ENCODE data around the gene EPN3. TPM values are rescaled to one million over a fixed set of nuclear protein-coding genes. Genes with fewer than 3 reads are reported as not detected.

Gene EPN3
- total RNA-seq, 1 experiment from 2014 or later = 0.09 TPM

- Histone ChIP-seq H3K27me3 (replicated peaks; ENCODE audit: insufficient read depth, low read depth, low read length, poor library complexity) (no peaks in the 10 kb centered on the region), H3K9me3 (ENCODE audit: low read depth, low read length, poor library complexity, severe bottlenecking) (no peaks in the 10 kb centered on the region), H3K36me3 (ENCODE audit: insufficient read depth, low read length, poor library complexity, severe bottlenecking) (no peaks in the 10 kb centered on the region), H3K4me3 (ENCODE audit: low read depth, low read length, poor library complexity, severe bottlenecking) (no peak overlapping the region), H3K27ac (ENCODE audit: low read depth, low read length, poor library complexity, severe bottlenecking) (no peak overlapping the region), H3K4me1 (ENCODE audit: insufficient read depth, low read length, poor library complexity, severe bottlenecking) (peaks cover 5% of the 10 kb centered on the region)
- ChIA-PET POLR2A (ENCODE audit: low non-redundant PET) (no interaction called here), CTCF (interaction anchor here (0.5 to 1.4 kb wide), 6 partner anchors 46 to 144 kb away, joined by 3 to 20 read pairs (median 4); no protein-coding TSS in a partner anchor)
- no peak for DNase-seq (ENCODE audit: low spot score)
- intact Hi-C loops (cut with micrococcal nuclease; ENCODE audit: unreplicated experiment) = loop anchor here (1.0 to 2.0 kb wide), 2 partner anchors 75 to 143 kb away; no protein-coding TSS in a partner anchor
- no TSS peak for BruUV-seq (replicated peaks)
- TF ChIP-seq CTCF (conservative IDR thresholded peaks at IDR 0.05; ENCODE audit: low read depth, low read length) (no peak), EZH2 (IDR thresholded peaks at IDR 0.05; ENCODE audit: borderline replicate concordance, low read depth, low read length, poor library complexity, severe bottlenecking) (no peak)
Measured at GRCh38 chr17:50551433-50551815, 18.9 kb downstream of the EPN3 start.

GRCh38 chr17:50551884-50552283, 19.3 kb downstream of the EPN3 start:
- no peaks in the 10 kb centered on the region for H3K27me3 ChIP-seq (replicated peaks; ENCODE audit: insufficient read depth, low read depth, low read length, poor library complexity)
- TF ChIP-seq CTCF (conservative IDR thresholded peaks at IDR 0.05; ENCODE audit: low read depth, low read length) (no peak), EZH2 (IDR thresholded peaks at IDR 0.05; ENCODE audit: borderline replicate concordance, low read depth, low read length, poor library complexity, severe bottlenecking) (no peak)
- no peak overlapping the region for H3K27ac ChIP-seq (ENCODE audit: low read depth, low read length, poor library complexity, severe bottlenecking)
- POLR2A ChIA-PET (ENCODE audit: low non-redundant PET) = no interaction called here
- no peaks in the 10 kb centered on the region for H3K9me3 ChIP-seq (ENCODE audit: low read depth, low read length, poor library complexity, severe bottlenecking)
- intact Hi-C loops (cut with micrococcal nuclease; ENCODE audit: unreplicated experiment) = loop anchor here (1.0 to 2.0 kb wide), 2 partner anchors 74 to 143 kb away; no protein-coding TSS in a partner anchor
- no peak for DNase-seq (ENCODE audit: low spot score)
- no TSS peak for BruUV-seq (replicated peaks)
- peaks cover 5% of the 10 kb centered on the region for H3K4me1 ChIP-seq (ENCODE audit: insufficient read depth, low read length, poor library complexity, severe bottlenecking)
- no peaks in the 10 kb centered on the region for H3K36me3 ChIP-seq (ENCODE audit: insufficient read depth, low read length, poor library complexity, severe bottlenecking)
- no peak overlapping the region for H3K4me3 ChIP-seq (ENCODE audit: low read depth, low read length, poor library complexity, severe bottlenecking)
- CTCF ChIA-PET = no interaction called here

- H3K4me3 ChIP-seq (ENCODE audit: low read depth, low read length, poor library complexity, severe bottlenecking) = no peak overlapping the region
- intact Hi-C loops (cut with micrococcal nuclease; ENCODE audit: unreplicated experiment) = no loop called here
- no peak for DNase-seq (ENCODE audit: low spot score)
- H3K36me3 ChIP-seq (ENCODE audit: insufficient read depth, low read length, poor library complexity, severe bottlenecking) = no peaks in the 10 kb centered on the region
- H3K9me3 ChIP-seq (ENCODE audit: low read depth, low read length, poor library complexity, severe bottlenecking) = no peaks in the 10 kb centered on the region
- no TSS peak for BruUV-seq (replicated peaks)
- ChIA-PET POLR2A (ENCODE audit: low non-redundant PET) (no interaction called here), CTCF (no interaction called here)
- TF ChIP-seq EZH2 (IDR thresholded peaks at IDR 0.05; ENCODE audit: borderline replicate concordance, low read depth, low read length, poor library complexity, severe bottlenecking) (no peak), CTCF (conservative IDR thresholded peaks at IDR 0.05; ENCODE audit: low read depth, low read length) (no peak)
- peaks cover 7% of the 10 kb centered on the region for H3K4me1 ChIP-seq (ENCODE audit: insufficient read depth, low read length, poor library complexity, severe bottlenecking)
- H3K27ac ChIP-seq (ENCODE audit: low read depth, low read length, poor library complexity, severe bottlenecking) = no peak overlapping the region
- no peaks in the 10 kb centered on the region for H3K27me3 ChIP-seq (replicated peaks; ENCODE audit: insufficient read depth, low read depth, low read length, poor library complexity)
Measured at GRCh38 chr17:50554201-50554600, 21.7 kb downstream of the EPN3 start.

All from A673 (cell line).